SK-N-SH treated with all-trans-retinoic acid at 6 μM for 48 hours (cell line): Measurements from ENCODE around the gene RUFY3.
"Not testable (repeated sequence)": the region's sequence is repeated elsewhere in the genome, so short reads cannot be mapped to it uniquely, and the experiment has no call there.

Source experiments
- ATAC-seq: fragments of 200-7000 bp; cut with Tn5 transposase; 3 replicates; pipeline ENCODE4 v1.9.1; 2020; ENCODE audit warnings: mild to moderate bottlenecking, moderate library complexity
- ARNTL ChIP-seq: fragments of 450-650 bp; formaldehyde crosslinking; IDR thresholded peaks from 2 replicates; pipeline ENCODE4 v1.5.0; 2020; ENCODE audit warnings: low read depth, mild to moderate bottlenecking, moderate library complexity, borderline replicate concordance
- BACH2 ChIP-seq: fragments of 250-450 bp; sonication (Bioruptor Pico); IDR thresholded peaks from 2 replicates; pipeline ENCODE4 v1.9.0; 2021; ENCODE audit warnings: mild to moderate bottlenecking, borderline replicate concordance
- CSDC2 ChIP-seq: fragments of 250-450 bp; sonication (Bioruptor Pico); IDR thresholded peaks from 2 replicates; pipeline ENCODE4 v1.5.0; 2020; ENCODE audit warnings: mild to moderate bottlenecking, moderate library complexity
- CSRNP3 ChIP-seq: fragments of 250-450 bp; sonication (Bioruptor Pico); IDR thresholded peaks from 2 replicates; pipeline ENCODE4 v1.5.1; 2021; ENCODE audit warnings: mild to moderate bottlenecking, moderate library complexity
- ESRRG ChIP-seq: fragments of 250-450 bp; sonication (Bioruptor Pico); IDR thresholded peaks from 2 replicates; pipeline ENCODE4 v1.6.1; 2021; ENCODE audit warnings: mild to moderate bottlenecking
- GLIS3 ChIP-seq: fragments of 250-450 bp; sonication (Bioruptor Pico); IDR thresholded peaks from 2 replicates; pipeline ENCODE4 v1.5.0; 2020; ENCODE audit warnings: mild to moderate bottlenecking, moderate library complexity
- ISL1 ChIP-seq: fragments of 250-450 bp; sonication (Bioruptor Pico); IDR thresholded peaks from 2 replicates; pipeline ENCODE4 v2.1.2; 2022; ENCODE audit warnings: mild to moderate bottlenecking, moderate library complexity
- OSR1 ChIP-seq: fragments of 250-450 bp; sonication (Bioruptor Pico); IDR thresholded peaks from 2 replicates; pipeline ENCODE4 v1.8.0; 2022; ENCODE audit warnings: moderate library complexity, mild to moderate bottlenecking, inconsistent platforms
- POU6F1 ChIP-seq: fragments of 250-450 bp; sonication (Bioruptor Pico); IDR thresholded peaks from 2 replicates; pipeline ENCODE4 v1.8.0; 2021; ENCODE audit warnings: low read depth, mild to moderate bottlenecking, moderate library complexity, borderline replicate concordance
- PPARA ChIP-seq: fragments of 250-450 bp; sonication (Bioruptor Pico); IDR thresholded peaks from 2 replicates; pipeline ENCODE4 v1.5.0; 2020; ENCODE audit warnings: mild to moderate bottlenecking, borderline replicate concordance
- RARB ChIP-seq: fragments of 250-450 bp; sonication (Bioruptor Pico); IDR thresholded peaks from 2 replicates; pipeline ENCODE4 v1.8.0; 2021; ENCODE audit warnings: mild to moderate bottlenecking, moderate library complexity
- SNAI2 ChIP-seq: fragments of 250-450 bp; sonication (Bioruptor Pico); IDR thresholded peaks from 2 replicates; pipeline ENCODE4 v1.5.0; 2020; ENCODE audit warnings: mild to moderate bottlenecking, moderate library complexity
- TCF4 ChIP-seq: fragments of 250-450 bp; sonication (Bioruptor Pico); IDR thresholded peaks from 2 replicates; pipeline ENCODE4 v1.8.0; 2021; ENCODE audit warnings: mild to moderate bottlenecking, moderate library complexity, borderline replicate concordance
- TOX ChIP-seq: fragments of 250-450 bp; sonication (Bioruptor Pico); IDR thresholded peaks from 2 replicates; pipeline ENCODE4 v1.8.0; 2021; ENCODE audit warnings: mild to moderate bottlenecking, moderate library complexity, borderline replicate concordance
- ZC3H10 ChIP-seq: fragments of 250-450 bp; sonication (Bioruptor Pico); IDR thresholded peaks from 2 replicates; pipeline ENCODE4 v1.5.1; 2021; ENCODE audit warnings: mild to moderate bottlenecking, moderate library complexity
- ZFP3 ChIP-seq: fragments of 250-450 bp; sonication (Bioruptor Pico); IDR thresholded peaks from 2 replicates; pipeline ENCODE4 v1.5.0; 2020; ENCODE audit warnings: mild to moderate bottlenecking, moderate library complexity
- ZFP30 ChIP-seq: fragments of 450-650 bp; formaldehyde crosslinking; IDR thresholded peaks from 2 replicates; pipeline ENCODE4 v1.5.0; 2022; ENCODE audit warnings: mild to moderate bottlenecking, moderate library complexity
- ZNF565 ChIP-seq: fragments of 450-650 bp; formaldehyde crosslinking; conservative IDR thresholded peaks from 2 replicates; pipeline ENCODE4 v1.5.0; 2020; ENCODE audit warnings: low read depth, mild to moderate bottlenecking, moderate library complexity
- ZNF70 ChIP-seq: fragments of 450-650 bp; formaldehyde crosslinking; IDR thresholded peaks from 2 replicates; pipeline ENCODE4 v1.5.0; 2020; ENCODE audit warnings: mild to moderate bottlenecking, moderate library complexity
- ZNF8 ChIP-seq: fragments of 450-650 bp; formaldehyde crosslinking; IDR thresholded peaks from 2 replicates; pipeline ENCODE4 v1.5.0; 2020; ENCODE audit warnings: mild to moderate bottlenecking, moderate library complexity
- TF ChIP-seq, protein P1 (sequence below): fragments of 250-450 bp; sonication (Bioruptor Pico); IDR thresholded peaks from 2 replicates; pipeline ENCODE4 v1.8.0; 2020; ENCODE audit warnings: mild to moderate bottlenecking, moderate library complexity, borderline replicate concordance
- TF ChIP-seq, protein P2 (sequence below): fragments of 250-450 bp; sonication (Bioruptor Pico); IDR thresholded peaks from 2 replicates; pipeline ENCODE4 v1.5.1; 2020; ENCODE audit warnings: low read depth, mild to moderate bottlenecking, moderate library complexity

The RUFY3 gene

DNA sequence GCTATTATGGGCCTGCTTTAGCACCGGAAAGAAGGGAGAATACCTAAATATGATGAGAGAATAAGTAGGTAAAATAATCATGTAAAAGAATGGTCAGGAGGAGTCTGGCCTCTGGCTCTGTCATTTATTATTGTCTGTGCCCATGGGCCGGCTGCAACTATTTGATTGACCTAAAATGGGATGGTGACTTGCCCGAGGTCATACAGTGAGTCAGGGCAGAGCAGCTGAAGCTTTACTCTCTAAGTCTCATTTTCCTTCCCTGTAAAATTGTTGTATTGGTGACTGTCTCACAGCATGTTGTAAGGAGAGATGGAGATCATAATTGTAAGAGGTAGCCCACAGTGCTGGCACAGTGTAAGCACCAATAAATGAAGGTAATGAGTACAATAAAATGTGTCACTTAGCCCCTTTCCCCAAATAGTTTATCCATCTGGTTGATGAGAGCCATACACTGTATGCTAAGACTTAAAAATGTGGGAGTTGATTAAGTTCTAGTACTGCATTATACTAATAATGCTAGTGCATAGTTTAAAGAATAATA is 39.6 kb downstream of the RUFY3 start:
- TF ChIP-seq GLIS3 = no peak
- no peak for ATAC-seq

DNA sequence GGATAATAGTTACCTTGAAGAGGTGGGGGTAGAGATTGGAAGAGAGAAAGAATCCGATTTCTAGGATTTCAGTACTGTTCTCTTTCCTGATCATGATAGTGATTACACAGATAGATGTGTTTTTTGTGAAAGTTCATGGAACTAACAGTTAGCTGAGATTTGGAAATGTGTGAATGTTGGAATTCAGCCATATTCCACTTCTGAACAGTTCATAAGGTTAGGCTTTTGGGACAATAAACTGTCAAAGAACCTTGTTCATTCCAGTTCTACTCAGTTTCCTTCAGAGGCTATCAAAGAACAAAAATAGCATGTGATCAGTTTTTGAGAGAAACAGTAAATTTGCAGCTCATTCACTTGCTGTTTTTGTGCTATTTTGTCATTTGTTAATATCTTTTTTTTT is 43.6 kb downstream of the RUFY3 start:
- TF ChIP-seq ZNF70 (CRISPR knock-in tag) = no peak
- TF ChIP-seq ISL1 (CRISPR knock-in tag) = no peak
- TF ChIP-seq ZC3H10 (CRISPR knock-in tag) = no peak
- no peak for TF ChIP-seq OSR1 (CRISPR knock-in tag)
- no peak for TF ChIP-seq ZNF8 (CRISPR knock-in tag)
- TF ChIP-seq GLIS3 = no peak
- TF ChIP-seq ZNF565 = no peak
- TF ChIP-seq RARB = no peak
- TF ChIP-seq TCF4 = no peak
- no peak for ATAC-seq

GRCh38 chr4:70768301-70768948 is 46.7 kb downstream of the RUFY3 start:
- TF ChIP-seq ZNF565 (no peak), CSRNP3 (CRISPR knock-in tag) (no peak), ESRRG (CRISPR knock-in tag) (no peak), RARB (no peak), POU6F1 (CRISPR knock-in tag) (no peak), ISL1 (CRISPR knock-in tag) (no peak), OSR1 (CRISPR knock-in tag) (no peak), ZC3H10 (CRISPR knock-in tag) (no peak), ZFP3 (CRISPR knock-in tag) (no peak), ZNF70 (CRISPR knock-in tag) (no peak), ZFP30 (CRISPR knock-in tag) (no peak), BACH2 (CRISPR knock-in tag) (no peak), TOX (no peak)
- ATAC-seq = no peak

DNA sequence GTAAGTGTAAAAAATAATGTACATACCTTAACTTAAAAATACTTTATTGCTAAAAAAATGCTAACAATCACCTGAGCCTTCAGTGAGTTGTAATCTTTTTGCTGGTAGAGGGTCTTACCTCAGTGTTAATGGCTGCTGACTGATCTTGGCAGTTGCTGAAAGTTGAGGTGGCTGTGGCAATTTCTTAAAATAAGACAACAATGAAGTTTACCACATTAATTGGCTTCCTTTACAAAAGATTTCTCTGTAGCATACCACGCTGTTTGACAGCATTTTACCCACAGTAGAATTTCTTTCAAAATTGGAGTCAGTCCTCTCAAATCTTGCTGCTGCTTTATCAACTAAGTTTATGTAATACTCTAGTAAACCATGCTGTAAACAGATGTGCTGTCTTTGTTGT is 47.6 kb downstream of the RUFY3 start:
- ATAC-seq = not testable (repeated sequence)

- ATAC-seq = no peak
- no peak for TF ChIP-seq ZNF70 (CRISPR knock-in tag)
- no peak for TF ChIP-seq OSR1 (CRISPR knock-in tag)
- TF ChIP-seq BACH2 (CRISPR knock-in tag) = no peak
- TF ChIP-seq SNAI2 = no peak
- no peak for TF ChIP-seq TCF4
Measured at GRCh38 chr4:70772929-70773555, 51.3 kb downstream of the RUFY3 start.

DNA sequence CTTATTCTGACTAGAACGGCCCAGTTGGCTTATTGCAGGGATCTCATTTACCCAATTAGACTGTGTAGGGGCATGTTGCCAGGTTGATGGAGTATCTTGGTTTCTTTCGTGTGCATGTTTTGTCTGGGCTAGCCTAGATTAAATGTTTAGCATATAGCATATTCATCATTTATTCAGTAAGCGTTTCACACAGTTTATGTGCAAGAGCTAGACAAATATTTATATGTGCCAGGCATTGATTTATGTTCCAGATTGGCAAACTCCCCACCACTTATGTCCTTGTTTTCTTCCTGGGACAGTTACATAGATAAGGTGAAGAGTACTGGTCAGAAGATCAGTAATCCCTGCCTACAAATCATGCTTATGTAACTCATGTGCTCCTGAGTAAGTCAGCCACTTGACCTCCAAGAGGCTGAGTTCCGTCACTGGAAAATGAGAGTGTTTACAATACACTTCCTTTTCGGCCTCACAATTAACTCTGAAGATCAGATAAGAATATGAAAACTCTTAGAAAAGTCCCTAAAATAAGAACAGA is 57.2 kb downstream of the RUFY3 start:
- ATAC-seq = no peak
- TF ChIP-seq, protein P1, sequence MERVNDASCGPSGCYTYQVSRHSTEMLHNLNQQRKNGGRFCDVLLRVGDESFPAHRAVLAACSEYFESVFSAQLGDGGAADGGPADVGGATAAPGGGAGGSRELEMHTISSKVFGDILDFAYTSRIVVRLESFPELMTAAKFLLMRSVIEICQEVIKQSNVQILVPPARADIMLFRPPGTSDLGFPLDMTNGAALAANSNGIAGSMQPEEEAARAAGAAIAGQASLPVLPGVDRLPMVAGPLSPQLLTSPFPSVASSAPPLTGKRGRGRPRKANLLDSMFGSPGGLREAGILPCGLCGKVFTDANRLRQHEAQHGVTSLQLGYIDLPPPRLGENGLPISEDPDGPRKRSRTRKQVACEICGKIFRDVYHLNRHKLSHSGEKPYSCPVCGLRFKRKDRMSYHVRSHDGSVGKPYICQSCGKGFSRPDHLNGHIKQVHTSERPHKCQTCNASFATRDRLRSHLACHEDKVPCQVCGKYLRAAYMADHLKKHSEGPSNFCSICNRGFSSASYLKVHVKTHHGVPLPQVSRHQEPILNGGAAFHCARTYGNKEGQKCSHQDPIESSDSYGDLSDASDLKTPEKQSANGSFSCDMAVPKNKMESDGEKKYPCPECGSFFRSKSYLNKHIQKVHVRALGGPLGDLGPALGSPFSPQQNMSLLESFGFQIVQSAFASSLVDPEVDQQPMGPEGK = no peak
- TF ChIP-seq GLIS3 (no peak), ZNF70 (CRISPR knock-in tag) (no peak), PPARA (CRISPR knock-in tag) (no peak), CSDC2 (CRISPR knock-in tag) (no peak), ZNF8 (CRISPR knock-in tag) (no peak), ARNTL (no peak), ZFP3 (CRISPR knock-in tag) (no peak), TOX (no peak), OSR1 (CRISPR knock-in tag) (no peak), CSRNP3 (CRISPR knock-in tag) (no peak), ISL1 (CRISPR knock-in tag) (no peak), POU6F1 (CRISPR knock-in tag) (no peak), ESRRG (CRISPR knock-in tag) (no peak), ZNF565 (no peak)
- TF ChIP-seq, protein P2, sequence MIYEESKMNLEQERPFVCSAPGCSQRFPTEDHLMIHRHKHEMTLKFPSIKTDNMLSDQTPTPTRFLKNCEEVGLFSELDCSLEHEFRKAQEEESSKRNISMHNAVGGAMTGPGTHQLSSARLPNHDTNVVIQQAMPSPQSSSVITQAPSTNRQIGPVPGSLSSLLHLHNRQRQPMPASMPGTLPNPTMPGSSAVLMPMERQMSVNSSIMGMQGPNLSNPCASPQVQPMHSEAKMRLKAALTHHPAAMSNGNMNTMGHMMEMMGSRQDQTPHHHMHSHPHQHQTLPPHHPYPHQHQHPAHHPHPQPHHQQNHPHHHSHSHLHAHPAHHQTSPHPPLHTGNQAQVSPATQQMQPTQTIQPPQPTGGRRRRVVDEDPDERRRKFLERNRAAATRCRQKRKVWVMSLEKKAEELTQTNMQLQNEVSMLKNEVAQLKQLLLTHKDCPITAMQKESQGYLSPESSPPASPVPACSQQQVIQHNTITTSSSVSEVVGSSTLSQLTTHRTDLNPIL (CRISPR knock-in tag) = no peak
